ENCODE results near the gene PRKD2. TPM values are rescaled to one million over a fixed set of nuclear protein-coding genes. Genes with fewer than 3 reads are reported as not detected.
A peak's percentile ranks its signal among the peaks of the same experiment; 100 is the strongest.

Gene PRKD2
- total RNA-seq, 4 donors from 2014 or later, result 30.8 to 85.7 (median 41.7) TPM

- intact Hi-C loops (cut with DNase I; ENCODE audit: low total_unique reads), result no loop called here
- Histone ChIP-seq H3K27ac (peak overlapping the region; percentile 92), H3K9me3 (no peaks in the 10 kb centered on the region), H3K36me3 (no peaks in the 10 kb centered on the region), H3K4me3 (peak overlapping the region; percentile 63 to 93), H3K27me3 (no peaks in the 10 kb centered on the region), H3K4me1 (no peaks in the 10 kb centered on the region)
- peak; percentile 59 to 66 for DNase-seq
- TF ChIP-seq POLR2A (IDR thresholded peaks at IDR 0.05), result no peak
- TF ChIP-seq, protein P1, sequence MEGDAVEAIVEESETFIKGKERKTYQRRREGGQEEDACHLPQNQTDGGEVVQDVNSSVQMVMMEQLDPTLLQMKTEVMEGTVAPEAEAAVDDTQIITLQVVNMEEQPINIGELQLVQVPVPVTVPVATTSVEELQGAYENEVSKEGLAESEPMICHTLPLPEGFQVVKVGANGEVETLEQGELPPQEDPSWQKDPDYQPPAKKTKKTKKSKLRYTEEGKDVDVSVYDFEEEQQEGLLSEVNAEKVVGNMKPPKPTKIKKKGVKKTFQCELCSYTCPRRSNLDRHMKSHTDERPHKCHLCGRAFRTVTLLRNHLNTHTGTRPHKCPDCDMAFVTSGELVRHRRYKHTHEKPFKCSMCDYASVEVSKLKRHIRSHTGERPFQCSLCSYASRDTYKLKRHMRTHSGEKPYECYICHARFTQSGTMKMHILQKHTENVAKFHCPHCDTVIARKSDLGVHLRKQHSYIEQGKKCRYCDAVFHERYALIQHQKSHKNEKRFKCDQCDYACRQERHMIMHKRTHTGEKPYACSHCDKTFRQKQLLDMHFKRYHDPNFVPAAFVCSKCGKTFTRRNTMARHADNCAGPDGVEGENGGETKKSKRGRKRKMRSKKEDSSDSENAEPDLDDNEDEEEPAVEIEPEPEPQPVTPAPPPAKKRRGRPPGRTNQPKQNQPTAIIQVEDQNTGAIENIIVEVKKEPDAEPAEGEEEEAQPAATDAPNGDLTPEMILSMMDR (IDR thresholded peaks at IDR 0.05), result no peak
These were observed 56.9 kb downstream of the PRKD2 start for GRCh38 chr19:46660008-46660517.

DNA sequence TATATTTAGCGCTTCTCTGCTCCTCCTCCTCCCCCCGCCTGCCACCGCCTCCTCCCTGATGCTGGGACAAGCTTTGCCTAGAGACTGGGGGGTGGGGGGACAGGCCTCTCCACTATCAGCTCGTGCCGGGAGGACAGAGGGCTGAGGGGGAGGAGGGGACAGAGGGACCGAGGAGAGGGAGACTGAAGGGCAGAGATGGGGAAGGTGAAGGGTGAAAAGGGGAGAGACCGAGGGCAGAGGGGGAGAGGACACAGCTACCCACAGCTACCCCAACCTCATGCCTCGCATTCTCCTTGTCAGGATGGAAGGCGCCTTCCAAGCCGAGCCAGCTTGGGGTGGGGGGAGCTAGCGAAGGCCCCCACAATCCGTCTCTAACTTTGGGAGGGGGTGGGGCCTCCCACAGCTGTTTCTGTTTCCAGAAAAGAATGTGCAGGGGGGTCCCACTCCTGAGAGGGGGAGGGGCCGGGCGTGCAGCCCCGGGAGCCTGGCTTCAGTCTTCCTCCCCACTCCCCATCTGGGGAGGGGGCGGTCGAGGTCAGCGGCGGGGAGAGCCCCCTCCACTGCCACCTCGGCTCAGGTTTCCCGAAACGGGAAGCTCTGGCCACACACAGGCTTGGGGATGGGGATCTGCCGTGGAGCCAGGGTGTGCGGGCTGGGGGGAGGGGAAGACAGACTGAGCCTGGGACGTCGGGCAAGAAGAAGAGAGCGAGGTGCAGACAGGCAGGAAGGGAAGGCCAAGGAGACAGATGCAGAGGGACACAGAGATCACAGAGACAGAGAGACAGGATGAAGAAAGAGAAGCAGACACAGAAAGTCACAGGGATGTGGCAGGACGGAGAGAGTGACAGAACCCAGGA is 57.5 kb downstream of the PRKD2 start:
- H3K9me3 ChIP-seq, result no peaks in the 10 kb centered on the region
- intact Hi-C loops (cut with DNase I; ENCODE audit: low total_unique reads), result no loop called here
- H3K27me3 ChIP-seq, result no peaks in the 10 kb centered on the region
- no peaks in the 10 kb centered on the region for H3K36me3 ChIP-seq
- TF ChIP-seq, protein P1 (IDR thresholded peaks at IDR 0.05), result no peak
- TF ChIP-seq POLR2A (IDR thresholded peaks at IDR 0.05), result no peak
- H3K4me3 ChIP-seq, result peak overlapping the region; percentile 63 to 93
- peak; percentile 64 to 67 for DNase-seq
- H3K4me1 ChIP-seq, result no peaks in the 10 kb centered on the region
- peak overlapping the region; percentile 92 for H3K27ac ChIP-seq

GRCh38 chr19:46656541-46656940 is 60.4 kb downstream of the PRKD2 start:
- DNase-seq, result no peak
- Histone ChIP-seq H3K9me3 (no peaks in the 10 kb centered on the region), H3K36me3 (no peaks in the 10 kb centered on the region), H3K4me1 (peaks cover 0 to 7% of the 10 kb centered on the region in 2 donors), H3K4me3 (no peak overlapping the region), H3K27me3 (no peaks in the 10 kb centered on the region), H3K27ac (no peak overlapping the region)
- TF ChIP-seq POLR2A (IDR thresholded peaks at IDR 0.05), result no peak
- intact Hi-C loops (cut with DNase I; ENCODE audit: low total_unique reads), result no loop called here

DNA sequence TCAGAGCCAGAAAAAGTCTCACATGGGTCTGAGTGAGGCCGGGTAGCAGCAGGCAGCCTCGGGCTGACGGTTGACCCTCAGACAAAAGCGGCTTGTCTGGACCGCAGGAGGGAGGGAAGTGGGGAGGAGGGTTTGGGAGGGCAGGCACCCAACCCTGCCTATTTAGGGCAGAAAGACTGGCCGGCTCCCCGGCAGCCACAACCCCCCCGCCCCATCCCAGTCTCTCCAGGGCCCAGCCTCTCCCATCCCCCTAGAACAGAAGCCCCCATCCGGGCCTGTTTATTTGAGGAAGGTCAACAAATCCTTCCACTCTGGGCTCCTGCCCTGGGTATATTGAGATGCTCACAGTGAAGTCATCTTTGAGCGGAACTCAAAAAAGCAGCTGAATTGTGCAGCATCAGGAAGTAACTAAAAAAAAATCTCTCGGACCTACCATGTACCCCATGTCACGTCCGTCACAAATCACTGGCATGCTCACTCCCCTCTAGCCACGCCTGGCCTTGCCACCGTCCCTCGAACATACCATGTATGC is 62.2 kb downstream of the PRKD2 start:
- H3K27ac ChIP-seq, result peak overlapping the region; percentile 75 to 88
- intact Hi-C loops (cut with DNase I; ENCODE audit: low total_unique reads), result no loop called here
- peak; percentile 60 to 76 for DNase-seq

DNA sequence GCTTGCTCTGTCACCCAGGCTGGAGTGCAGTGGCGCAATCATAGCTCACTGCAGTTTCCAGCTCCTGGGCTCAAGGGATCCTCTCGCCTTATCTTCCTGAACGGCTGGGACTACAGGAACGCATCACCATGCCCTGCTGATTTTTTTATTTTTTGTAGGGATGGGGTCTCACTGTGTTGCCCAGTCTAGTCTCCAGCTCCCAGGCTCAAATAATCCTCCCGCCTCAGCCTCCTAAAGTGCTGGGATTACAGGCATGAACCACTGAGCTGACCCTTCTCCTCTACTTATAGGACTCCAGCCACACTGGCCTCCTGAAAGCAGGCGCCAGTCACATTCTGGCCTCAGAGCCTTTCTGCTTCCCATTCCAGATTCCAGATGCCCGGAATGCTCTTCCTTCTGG is 66.5 kb downstream of the PRKD2 start:
- Histone ChIP-seq H3K27me3 (no peaks in the 10 kb centered on the region), H3K4me1 (peaks cover 0 to 10% of the 10 kb centered on the region in 2 donors), H3K27ac (peak overlapping the region; percentile 16 to 17), H3K36me3 (no peaks in the 10 kb centered on the region), H3K4me3 (no peak overlapping the region), H3K9me3 (no peaks in the 10 kb centered on the region)
- TF ChIP-seq, protein P1 (IDR thresholded peaks at IDR 0.05), result no peak
- no peak for TF ChIP-seq POLR2A (IDR thresholded peaks at IDR 0.05)
- DNase-seq, result no peak
- intact Hi-C loops (cut with DNase I; ENCODE audit: low total_unique reads), result no loop called here

More for the DNA sequence above, 62.2 kb downstream of the PRKD2 start:
- peaks cover 0 to 7% of the 10 kb centered on the region in 2 donors for H3K4me1 ChIP-seq
- H3K9me3 ChIP-seq, result no peaks in the 10 kb centered on the region
- peak in 1 of 2 donors; percentile 32 for TF ChIP-seq POLR2A (IDR thresholded peaks at IDR 0.05)
- TF ChIP-seq, protein P1 (IDR thresholded peaks at IDR 0.05), result no peak
- no peaks in the 10 kb centered on the region for H3K36me3 ChIP-seq
- H3K27me3 ChIP-seq, result no peaks in the 10 kb centered on the region
- no peak overlapping the region for H3K4me3 ChIP-seq

All from uterus (tissue), 4 donors.